Skin of body (tissue), 2 donors: ENCODE results near the gene COA4. TPM values are rescaled to one million over a fixed set of nuclear protein-coding genes. Genes with fewer than 3 reads are reported as not detected.
"Not testable (repeated sequence)": the region's sequence is repeated elsewhere in the genome, so short reads cannot be mapped to it uniquely, and the experiment has no call there.

Experiments
- DNase-seq: peaks from one replicate; lab custom pipeline; 2025; lab: John Stamatoyannopoulos, UW
- total RNA-seq: library from RNA; depleted of rRNA; stranded (reverse); fragments of >200 nt; gene quantifications from one replicate; pipeline ENCODE4 v1.2.3, GENCODE V29; 2014

Gene COA4
- total RNA-seq, result 27.0 TPM

GRCh38 chr11:73876424-73877310, at the start of gene COA4, which contains the start of gene PAAF1:
TSS of gene COA4 (minus strand) at chr11:73876846. CDS start at chr11:73873378, 3,468 bp downstream.
TSS of gene PAAF1 (plus strand) at chr11:73876999. CDS start at chr11:73877022, 23 bp downstream.
- peak; percentile 98 for DNase-seq

DNA sequence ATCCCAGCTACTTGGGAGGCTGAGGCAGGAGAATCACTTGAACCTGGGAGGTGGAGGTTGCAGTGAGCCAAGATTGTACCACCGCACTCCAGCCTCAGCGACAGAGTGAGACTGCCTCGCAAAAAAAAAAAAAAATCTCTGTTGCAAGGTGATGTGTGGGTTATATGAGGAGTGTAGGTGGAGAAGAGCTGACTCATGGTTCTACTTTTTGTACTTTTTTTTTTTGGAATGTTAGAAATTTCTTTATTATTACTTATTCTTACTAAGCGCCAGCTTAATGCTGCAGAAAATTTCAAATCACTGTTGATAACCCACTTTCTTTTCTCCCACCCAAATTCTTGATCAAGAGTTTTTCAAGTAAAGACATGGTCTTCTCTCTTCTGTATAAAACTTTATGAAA, 44.5 kb upstream of the COA4 start:
- no peak for DNase-seq

GRCh38 chr11:73916435-73916834, 39.8 kb upstream of the COA4 start:
- no peak for DNase-seq

DNA sequence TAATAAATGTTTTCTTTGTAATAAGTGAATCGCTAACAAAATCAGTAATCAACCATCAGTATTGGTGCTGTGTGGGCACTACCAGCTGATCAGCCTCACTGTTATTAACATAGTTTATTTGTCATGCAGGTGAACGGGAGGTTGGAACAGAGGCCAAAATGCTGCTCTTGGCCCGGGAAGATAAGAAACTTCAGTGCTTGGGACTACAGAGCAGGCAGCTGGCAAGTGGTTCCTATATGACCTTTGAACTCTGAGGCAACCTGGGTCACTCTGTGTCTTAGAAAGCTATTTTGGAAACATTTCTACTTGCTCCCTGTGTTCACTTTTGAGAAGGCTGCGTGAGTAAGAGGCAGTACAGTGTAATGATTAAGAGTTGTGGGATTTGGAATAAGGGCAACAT, 37.6 kb upstream of the COA4 start:
- no peak for DNase-seq

DNA sequence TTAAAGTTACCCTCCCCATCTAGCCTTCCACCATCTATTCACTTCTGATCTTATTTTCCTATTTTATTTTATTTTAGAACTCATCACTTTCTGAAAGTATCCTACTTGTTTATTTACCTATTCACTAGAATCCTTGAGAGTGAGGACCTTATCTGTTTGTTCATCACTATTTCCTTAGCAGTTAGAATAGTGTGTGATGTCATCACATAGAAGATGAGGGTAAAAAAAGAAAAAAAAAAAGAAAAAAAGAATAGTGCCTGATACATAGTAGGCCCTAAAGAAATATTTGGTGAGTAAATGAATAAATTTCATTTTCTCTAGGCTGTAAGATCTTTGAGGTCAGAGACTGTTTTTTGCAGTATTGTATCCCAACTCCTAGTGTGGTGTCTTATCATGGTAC, 36.8 kb upstream of the COA4 start:
- no peak for DNase-seq

- no peak for DNase-seq
Observed at GRCh38 chr11:73912026-73912425, 35.4 kb upstream of the COA4 start.

- no peak for DNase-seq
Observed at GRCh38 chr11:73907191-73907590, 30.5 kb upstream of the COA4 start.

DNA sequence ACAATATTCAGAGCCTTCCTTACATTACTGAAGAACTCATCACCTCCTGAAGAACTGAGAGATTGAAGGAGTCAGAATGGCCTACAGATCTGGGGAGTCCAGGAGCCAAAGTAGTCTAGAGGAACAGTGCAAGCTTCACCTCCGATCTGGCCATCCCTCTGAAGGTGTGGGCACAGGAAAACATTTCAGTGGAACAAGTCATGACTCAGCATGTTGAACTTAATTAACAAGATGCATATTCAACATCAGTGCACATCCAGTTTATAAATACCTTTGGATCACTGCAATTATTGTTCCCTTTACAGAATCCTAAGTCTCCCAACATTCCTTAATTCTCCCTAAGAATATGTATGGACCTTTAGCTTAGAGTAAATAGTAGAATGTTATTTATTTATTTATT, 25.7 kb upstream of the COA4 start:
- DNase-seq, result no peak

- no peak for DNase-seq
Observed at GRCh38 chr11:73894725-73895335, 18.2 kb upstream of the COA4 start.

- no peak for DNase-seq
Observed at GRCh38 chr11:73893041-73893440, 16.4 kb upstream of the COA4 start.

DNA sequence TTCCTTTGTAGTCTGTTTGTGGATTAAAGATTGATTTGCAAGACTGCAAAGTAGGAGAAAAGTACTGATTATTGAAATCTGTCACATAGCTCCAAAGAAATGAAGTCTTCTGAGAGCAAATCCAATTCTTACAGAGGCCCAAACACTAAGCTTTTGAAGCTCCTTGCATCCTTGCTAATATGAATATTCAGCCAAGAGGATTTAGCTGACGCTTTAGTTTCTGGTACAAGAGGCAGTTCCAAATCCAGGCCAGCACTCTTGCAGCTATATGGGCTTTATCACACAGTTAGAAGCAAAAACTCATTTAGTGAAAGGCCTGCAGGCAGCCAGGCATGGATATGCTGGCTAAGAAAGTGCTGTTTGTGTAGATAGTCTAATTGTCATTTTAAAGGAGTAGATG, 12.9 kb upstream of the COA4 start:
- no peak for DNase-seq

DNA sequence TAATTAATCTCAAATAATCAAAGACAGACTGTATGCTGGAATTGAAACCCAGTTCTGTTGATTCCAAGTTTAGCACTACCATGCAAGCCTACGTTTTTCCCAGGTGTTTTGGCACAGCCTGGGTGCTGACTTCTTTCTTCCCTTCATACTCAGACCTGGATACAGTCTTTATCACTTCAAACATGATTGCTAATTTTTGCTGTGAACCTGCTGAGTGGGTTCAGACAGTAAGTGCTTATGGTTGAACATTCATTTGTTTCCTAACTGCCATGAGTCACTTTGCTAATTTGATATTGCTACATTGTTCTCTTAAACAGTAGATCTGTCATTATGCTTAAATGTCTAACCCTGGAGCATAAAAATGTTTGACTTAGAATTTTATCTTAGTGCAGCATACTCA, 12.4 kb upstream of the COA4 start:
- DNase-seq, result no peak

DNA sequence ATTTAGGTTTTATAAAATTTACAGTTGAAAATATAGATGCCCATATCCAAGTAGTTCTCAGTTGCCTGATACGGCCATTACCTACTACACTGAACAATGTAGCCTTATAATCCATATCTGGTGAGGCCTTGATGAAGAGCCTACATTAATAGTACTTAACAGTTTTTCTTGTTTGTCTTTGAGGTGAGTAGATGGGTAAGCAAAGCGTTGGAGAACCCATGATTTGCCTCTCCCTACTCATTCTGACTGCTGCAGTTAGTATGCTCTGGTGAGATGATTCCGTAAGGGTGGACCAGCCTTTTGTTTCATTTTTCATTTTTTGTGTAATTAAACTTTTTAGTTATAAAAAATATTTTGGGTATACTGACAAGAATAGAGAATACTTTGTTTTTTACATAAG, 11.6 kb upstream of the COA4 start:
- no peak for DNase-seq

- no peak for DNase-seq
Observed at GRCh38 chr11:73883856-73884255, 7.2 kb upstream of the COA4 start.

GRCh38 chr11:73880449-73880848, 3.8 kb upstream of the COA4 start:
- DNase-seq, result not testable (repeated sequence)

DNA sequence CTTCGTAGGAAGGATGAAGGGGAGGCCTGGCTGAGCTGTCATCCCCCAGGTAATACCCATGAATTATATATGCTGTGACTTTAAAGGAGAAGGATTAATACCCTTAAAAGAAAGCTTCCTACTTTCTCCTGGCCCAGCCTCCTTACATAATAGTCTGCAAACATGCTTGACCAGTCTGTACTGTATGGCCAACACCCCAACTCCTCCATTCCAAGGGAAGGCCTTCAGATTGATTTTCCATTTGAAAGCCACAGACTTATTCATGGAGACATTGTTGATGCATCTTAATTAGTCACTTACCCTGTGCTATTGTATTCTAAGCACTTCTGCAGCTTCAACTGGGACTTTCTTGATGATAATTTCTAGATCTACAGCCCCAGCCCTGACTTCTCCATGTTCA, 2.1 kb upstream of the COA4 start:
- DNase-seq, result no peak

- DNase-seq, result no peak
Observed at GRCh38 chr11:73875840-73876239, 806 bp downstream of the COA4 start.

- no peak for DNase-seq
Observed at GRCh38 chr11:73875380-73875779, 1.3 kb downstream of the COA4 start.

DNA sequence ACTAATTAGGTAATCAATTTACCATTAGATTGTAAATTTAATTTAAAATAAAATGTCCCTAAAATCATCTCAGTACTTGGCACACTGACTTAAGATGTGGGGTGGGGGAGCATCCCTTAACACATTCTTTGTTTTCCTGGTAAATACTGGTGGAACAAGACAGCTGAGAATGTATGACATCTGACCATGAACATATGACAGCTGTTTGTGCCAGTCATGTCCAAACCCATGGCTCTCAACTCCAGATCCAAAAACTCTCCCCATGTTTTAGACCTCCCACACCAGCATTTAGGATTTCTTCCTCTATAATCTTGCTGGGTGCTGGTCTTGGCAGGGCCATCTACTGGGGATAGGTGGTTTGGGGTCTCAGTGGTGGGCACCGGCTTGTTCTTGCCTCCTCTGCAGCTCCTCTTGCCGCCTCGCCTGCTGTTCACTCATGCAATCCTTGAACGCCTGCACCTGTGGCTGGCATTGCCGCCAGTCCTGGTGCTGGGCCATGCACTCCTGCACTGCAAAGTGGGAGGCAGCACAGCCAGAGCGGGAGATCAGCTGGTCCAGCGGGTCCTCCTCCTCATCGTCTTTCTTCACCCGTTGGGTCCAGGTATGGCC, 3.8 kb downstream of the COA4 start:
- no peak for DNase-seq

DNA sequence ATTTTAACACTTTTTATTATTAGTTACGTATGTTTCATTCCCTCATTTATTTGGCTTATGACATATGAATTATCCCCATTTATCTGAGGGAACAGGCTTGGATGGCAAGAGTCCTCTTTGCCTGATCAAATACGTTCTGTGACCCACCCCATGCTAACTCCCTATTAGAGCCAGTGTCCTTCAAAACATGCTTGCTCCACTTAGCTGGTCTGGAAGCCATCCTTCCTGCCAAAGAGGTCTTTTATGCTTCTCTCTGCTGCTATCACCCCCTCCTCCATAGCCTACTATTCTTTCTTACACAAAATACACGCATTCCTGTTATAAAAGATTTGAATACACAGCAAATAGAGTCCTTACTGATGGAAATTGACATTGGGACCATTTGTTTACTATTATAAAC, 6.4 kb downstream of the COA4 start:
- DNase-seq, result no peak

DNA sequence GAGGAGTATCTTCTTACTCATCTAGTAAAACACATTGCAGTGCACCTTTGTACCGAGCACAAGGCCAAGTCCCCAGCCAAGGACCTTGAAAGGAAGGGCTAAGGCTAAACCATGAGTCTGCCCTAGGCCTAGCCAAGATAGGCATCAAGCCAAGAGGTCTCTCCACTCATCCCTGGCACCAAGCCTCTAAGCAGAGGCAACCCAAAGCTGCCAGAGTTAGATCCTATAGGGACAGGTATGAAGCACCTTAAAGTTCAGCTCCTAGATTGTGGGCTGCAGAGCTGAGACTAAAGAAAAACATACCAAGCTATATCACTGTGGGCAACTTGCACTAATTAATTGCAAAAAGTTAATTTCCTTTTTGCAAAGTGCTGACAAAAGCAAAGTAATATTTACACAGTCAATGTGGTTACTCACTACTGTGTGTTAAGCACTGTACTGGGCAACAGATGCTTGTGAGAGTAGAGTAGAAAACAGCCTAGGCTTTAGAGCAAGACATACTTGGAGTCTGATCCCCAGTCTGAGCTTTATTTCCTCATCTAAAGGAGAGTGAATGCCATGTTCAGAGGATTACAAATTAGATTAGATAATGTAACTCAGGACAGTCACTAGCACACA, 7.2 kb downstream of the COA4 start:
- no peak for DNase-seq

DNA sequence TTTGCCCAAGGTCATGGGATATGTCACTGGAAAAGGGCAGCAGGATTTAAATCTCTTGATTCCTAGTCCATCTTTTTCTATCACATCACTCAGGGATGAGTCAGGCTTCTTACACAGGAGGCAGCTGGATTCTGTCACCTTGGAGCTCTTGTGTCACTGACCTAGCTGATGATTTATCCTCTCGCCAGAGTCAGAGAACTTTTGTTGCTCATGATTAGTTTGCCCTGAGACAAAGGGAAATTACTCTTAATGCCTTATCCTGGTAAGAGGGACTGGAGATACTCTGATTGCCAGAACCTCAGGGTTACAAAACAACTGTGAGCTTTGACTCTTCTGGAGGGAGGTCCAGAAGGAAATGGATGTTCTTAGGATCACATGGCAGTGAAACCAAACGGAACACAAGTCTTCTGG, 10.1 kb downstream of the COA4 start:
- DNase-seq, result no peak
